ENCODE measurements around the gene SSR4.
"Not testable (repeated sequence)": the region's sequence is repeated elsewhere in the genome, so short reads cannot be mapped to it uniquely, and the experiment has no call there.

The SSR4 gene

DNA sequence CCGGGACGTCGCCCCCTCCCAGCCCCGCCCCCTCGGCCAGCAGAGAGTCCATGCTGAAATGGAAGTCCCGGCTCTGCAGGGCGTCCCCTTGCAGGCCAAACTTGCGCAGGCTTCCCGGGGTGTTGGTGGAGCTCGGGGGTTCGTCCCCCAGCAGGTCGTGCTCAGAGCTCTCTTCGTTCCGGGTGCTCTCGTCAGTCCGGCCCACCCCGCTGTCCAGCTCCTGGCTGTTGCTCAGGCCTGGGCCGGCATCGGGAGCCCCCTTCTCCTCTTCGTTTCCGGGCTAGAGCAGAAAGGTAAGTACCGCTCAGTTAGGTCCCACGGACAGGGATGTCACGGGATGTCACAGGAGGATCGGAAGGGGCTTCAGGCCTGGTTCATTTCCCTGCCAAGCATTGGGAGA, 10.2 kb downstream of the SSR4 start:
- no peak for DNase-seq (ENCODE audit: low spot score)

GRCh38 chrX:153805436-153805835, 11.0 kb downstream of the SSR4 start:
- DNase-seq (ENCODE audit: low spot score) = no peak

DNA sequence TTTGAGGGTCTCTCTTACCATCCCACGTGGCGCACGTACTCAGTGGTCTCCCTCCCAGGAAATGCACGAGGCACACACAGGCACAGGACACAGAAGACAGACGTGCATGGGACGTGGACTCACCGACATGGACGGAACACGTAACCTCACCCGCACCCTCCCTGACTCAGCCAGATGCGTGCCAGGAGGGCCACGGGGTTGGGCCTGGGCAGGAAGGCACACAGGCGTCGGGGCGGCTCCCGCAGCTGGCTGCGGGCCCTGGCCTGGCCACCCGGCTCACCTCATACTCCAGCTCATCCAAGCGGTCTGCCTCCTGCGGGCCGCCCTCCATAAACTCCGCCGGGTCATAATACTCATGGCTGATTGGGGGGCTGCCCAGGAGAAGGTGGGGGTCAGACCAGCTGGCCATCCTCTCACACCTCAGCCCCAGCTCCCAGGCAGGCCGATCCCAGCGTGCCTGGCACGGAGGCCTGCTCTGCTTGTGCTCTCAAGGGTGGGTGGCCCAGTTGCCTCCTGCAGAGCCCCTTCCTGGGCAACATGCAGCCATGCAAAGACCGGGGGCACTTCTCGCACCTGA, 12.6 kb downstream of the SSR4 start:
- no peak for DNase-seq (ENCODE audit: low spot score)

- DNase-seq (ENCODE audit: low spot score) = no peak
Observed at GRCh38 chrX:153807976-153808375, 13.5 kb downstream of the SSR4 start.

GRCh38 chrX:153812220-153812619, 17.8 kb downstream of the SSR4 start:
- no peak for DNase-seq (ENCODE audit: low spot score)

GRCh38 chrX:153813161-153813560, 18.7 kb downstream of the SSR4 start:
- no peak for DNase-seq (ENCODE audit: low spot score)

- no peak for DNase-seq (ENCODE audit: low spot score)
Observed at GRCh38 chrX:153814591-153815315, 20.3 kb downstream of the SSR4 start.

DNA sequence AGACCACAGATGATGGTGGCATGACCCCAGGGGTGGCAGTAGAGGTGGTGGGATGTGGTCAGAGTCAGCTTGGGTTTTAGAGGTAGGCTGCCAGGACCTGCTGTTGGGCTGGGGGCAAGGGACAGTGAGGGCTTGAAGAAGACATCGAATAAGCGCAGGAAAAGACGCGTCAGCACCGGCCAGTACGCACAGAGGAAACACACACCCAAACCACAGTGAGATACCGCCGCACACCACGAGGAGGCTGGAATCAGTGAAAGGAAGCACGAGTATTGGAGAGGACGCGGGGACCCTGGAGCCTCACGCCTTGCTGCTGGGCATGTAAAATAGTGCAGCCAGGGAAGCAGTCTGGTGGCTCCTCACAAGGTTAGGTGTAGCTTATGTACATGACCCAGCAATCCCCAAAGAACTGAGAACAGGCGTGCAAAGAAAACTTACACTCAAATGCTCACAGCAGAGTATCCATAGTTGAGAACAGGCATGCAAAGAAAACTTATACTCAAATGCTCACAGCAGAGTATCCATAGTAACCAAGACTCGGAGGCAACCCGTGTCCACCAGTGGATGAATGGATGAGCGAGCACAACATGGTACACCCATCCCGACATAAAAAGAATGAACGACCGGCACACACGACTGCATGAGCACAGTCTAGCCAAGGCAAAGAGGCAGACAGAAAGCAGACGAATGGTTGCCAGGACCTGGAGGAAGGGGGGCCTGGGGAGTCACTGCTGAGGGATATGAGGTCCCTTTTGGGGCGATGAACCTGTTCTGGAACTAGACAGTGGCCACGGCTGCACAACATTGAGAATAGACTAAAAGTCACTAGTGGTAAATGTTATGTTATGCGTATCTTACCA, 22.6 kb downstream of the SSR4 start:
- no peak for DNase-seq (ENCODE audit: low spot score)

- not testable (repeated sequence) for DNase-seq (ENCODE audit: low spot score)
Observed at GRCh38 chrX:153818064-153818463, 23.6 kb downstream of the SSR4 start.

DNA sequence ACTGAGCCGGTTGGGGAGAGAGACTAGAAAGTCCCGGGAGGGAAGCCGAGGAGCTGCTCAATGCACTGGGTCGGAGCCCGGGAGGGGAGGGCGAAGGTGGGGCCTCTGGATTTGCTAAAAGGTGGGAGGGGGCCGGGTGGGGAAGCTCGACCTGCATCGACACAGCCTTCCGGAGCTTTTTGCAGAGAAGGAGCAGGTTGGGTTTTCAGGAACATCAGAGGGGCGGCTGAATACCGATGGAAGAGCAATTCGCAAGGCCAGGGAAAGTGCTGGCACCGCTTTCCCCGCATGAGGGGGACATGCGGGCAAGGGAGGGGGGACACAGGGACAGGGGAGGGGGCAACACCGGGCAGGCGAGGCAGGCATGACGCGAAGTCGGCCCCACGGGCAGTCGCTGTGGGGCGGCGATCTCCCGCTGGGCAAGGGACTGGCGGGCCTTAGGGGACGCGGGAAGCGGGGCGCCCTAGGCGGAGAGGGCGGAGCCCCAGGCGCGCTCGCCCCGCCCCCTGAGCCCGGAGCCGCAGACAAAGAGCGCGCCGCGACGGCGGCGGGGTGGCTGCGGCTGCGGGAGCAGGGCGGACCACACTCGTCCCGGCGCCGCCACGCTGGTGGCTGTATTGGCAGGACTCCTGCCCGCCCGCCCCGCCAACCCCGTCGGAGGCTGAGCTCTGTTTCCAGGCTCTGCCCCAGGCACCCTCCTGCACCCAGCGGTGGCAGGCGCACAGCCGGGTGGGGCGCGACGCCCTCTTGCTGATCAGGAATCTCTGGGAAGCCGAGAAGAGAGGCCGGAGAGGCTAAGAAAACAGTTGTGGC, 24.3 kb downstream of the SSR4 start:
- DNase-seq (ENCODE audit: low spot score) = no peak

DNA sequence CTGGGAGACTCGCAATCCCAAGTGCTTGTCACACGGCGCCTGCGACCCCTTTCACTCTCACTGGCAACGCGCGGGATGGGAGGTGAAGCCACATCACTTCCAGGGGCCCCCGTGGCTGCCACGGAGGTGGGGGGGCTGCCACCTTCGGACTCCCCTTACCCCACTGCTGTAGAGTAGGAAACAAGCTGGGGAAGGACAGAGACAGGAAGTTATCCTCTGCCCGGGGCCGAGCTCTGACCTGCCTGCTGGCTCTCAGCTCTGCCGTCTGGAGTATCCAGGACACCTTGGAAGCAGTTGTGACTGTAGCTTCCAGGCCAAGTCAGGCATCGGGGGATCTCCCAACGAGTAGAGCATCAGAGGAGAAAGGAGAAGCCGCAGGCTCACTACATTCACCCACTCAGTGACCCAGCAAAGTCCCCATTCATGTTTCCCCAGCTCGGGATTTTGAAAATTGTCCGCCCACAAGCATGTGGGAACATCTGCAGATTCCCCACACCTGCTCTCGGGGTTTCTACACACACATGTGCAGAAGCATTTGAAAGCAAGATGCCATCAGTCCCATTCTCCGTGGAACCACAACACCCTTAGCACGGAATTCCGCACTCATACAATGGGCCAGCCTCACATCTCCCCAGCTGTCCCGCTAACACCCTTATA, 25.0 kb downstream of the SSR4 start:
- no peak for DNase-seq (ENCODE audit: low spot score)

GRCh38 chrX:153820601-153821000, 26.1 kb downstream of the SSR4 start:
- DNase-seq (ENCODE audit: low spot score) = no peak

DNA sequence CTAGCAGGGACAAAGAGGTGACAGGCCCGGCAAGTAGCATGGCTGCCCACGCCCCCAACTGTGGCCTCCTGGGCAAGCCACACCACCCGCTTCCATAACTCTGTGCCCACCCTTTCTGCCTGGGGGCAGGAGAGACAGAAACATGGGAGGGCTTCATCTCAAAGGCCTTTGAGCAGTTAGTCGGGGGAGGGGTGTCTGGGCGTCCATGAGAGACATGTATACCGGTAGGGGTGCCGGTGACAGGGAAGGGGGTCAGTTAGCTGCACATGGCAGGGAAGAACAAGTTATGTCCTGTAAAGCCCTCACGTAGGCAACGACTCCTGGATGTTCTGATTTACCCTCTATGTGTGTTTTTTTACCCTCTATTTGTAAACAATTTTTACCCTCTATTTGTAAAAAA, 26.6 kb downstream of the SSR4 start:
- DNase-seq (ENCODE audit: low spot score) = no peak

DNA sequence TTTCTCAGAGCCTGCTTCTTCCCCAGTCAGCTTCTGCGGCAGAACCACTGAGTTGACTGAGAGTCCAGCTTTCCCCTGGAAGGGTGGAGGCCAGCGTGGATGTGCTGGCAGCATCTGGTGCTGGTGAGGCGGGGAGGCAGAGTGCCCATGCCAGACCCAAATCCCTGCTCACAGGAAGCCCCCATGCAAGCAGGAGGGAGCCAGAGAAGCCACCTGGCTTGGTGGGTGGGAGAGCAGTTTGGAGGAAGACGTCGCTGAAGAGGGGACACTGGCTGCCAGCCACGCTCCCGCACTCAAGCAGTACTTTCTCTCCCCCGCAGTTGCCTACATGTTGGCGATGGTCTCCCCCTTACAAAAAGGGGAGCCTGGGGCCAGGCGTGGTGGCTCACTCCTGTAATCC, 29.9 kb downstream of the SSR4 start:
- no peak for DNase-seq (ENCODE audit: low spot score)

GRCh38 chrX:153825042-153825441, 30.6 kb downstream of the SSR4 start:
- DNase-seq (ENCODE audit: low spot score) = no peak

DNA sequence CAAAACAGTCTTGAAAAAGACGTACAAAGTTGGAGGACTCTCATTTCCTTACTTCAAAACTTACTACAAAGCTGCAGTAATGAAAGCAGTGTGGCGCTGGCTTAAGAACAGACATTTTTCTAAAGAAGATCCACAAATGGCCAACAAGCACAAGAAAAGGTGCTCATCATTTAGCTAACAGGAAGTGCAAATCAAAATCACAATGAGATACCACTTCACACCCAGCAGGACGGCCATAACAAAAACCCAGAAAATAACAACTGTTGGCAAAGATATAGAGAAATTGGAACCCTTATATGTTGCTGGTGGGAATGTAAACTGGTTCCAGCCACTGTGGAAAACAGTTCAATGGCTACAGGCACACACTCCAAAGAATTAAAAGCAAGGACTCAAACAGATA, 32.5 kb downstream of the SSR4 start:
- DNase-seq (ENCODE audit: low spot score) = no peak

GRCh38 chrX:153827903-153828302, 33.4 kb downstream of the SSR4 start:
- no peak for DNase-seq (ENCODE audit: low spot score)

GRCh38 chrX:153828308-153828707, 33.8 kb downstream of the SSR4 start:
- DNase-seq (ENCODE audit: low spot score) = no peak

- DNase-seq (ENCODE audit: low spot score) = no peak
Observed at GRCh38 chrX:153828723-153829548, 34.5 kb downstream of the SSR4 start.

DNA sequence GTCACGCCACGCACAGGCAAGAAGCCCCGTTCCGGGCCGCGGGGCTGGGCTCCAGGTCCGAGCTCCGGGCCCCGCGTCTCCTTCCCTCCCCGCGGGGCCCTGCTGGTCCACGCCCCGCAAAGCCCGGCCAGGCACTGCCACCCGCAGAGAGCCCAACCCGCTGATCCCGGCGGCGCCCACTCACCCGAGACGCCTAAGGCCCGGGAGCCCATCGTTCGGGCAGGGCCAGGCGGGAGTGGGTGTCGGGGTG, 35.0 kb downstream of the SSR4 start:
- DNase-seq (ENCODE audit: low spot score) = no peak

Data from left forelimb (tissue), 1 donor.